HCT116 (cell line): ENCODE data around the gene OR51V1. TPM values are rescaled to one million over a fixed set of nuclear protein-coding genes. Genes with fewer than 3 reads are reported as not detected.

ENCODE experiments used
- ATAC-seq: fragments of 200-7000 bp; cut with Tn5 transposase; 2 replicates; pipeline ENCODE4 v1.9.1; 2020; ENCODE audit warnings: mild to moderate bottlenecking, moderate library complexity
- BruUV-seq: library from RNA; stranded (reverse); fragments of 400-500 nt; replicated peaks from 2 replicates; lab custom pipeline; 2021; lab: Mats Ljungman, UMichigan
- CTCF ChIA-PET: fragments of 300-600 bp; sonication (Branson Sonifier 250); formaldehyde crosslinking; loops from one replicate; lab custom pipeline; 2021; ENCODE audit warnings: antibody characterized with exemption; lab: Charles Lee
- POLR2A ChIA-PET: fragments of 300-600, 350-600 bp; sonication (Branson Sonifier 250); formaldehyde crosslinking; loops from one replicate; lab custom pipeline; 2021; ENCODE audit warnings: antibody characterized with exemption; lab: Charles Lee
- RAD21 ChIA-PET, 2 experiments: fragments of 300-600 bp; sonication (Branson Sonifier 250); formaldehyde crosslinking; loops; one replicate each; lab custom pipeline; 2023; ENCODE audit warnings: low total read pairs in 2 of 2; ENCODE audit not compliant: uncharacterized antibody in 2 of 2, unreplicated experiment in 2 of 2, low non-redundant PET in 1 of 2; lab: Charles Lee
- DNase-seq: peaks from one replicate; pipeline ENCODE4 v3.0.0-alpha.2; 2010; ENCODE audit warnings: low read depth, low spot score
- H2AFZ ChIP-seq: fragments of 200-600 bp; shearing (Covaris generic), sonication (generic); 2 replicates; pipeline ENCODE4 v1.6.1; 2017; ENCODE audit warnings: low read depth, mixed run types, mixed read lengths, antibody characterized with exemption, low read length; ENCODE audit not compliant: poor library complexity, severe bottlenecking
- H3K27ac ChIP-seq: 2 replicates; pipeline ENCODE4 v1.5.1; 2012; ENCODE audit warnings: low read depth, low read length
- H3K27me3 ChIP-seq: fragments of 200-600 bp; sonication (generic); 2 replicates; pipeline ENCODE4 v1.6.1; 2016; ENCODE audit warnings: mixed run types, low read length, mixed read lengths; ENCODE audit not compliant: insufficient read depth
- H3K36me3 ChIP-seq, 2 experiments: fragments of 200-500 bp in 1 of 2; fragments of 200-600 bp in 1 of 2; sonication (Bioruptor generic) in 1 of 2; sonication (generic) in 1 of 2; 2 replicates each; pipeline versions ENCODE4 v1.5.1 to v1.6.1; 2014 to 2016; ENCODE audit warnings: low read length in 2 of 2, inconsistent platforms in 1 of 2, mixed read lengths in 1 of 2, mixed run types in 1 of 2; ENCODE audit not compliant: insufficient read depth in 2 of 2, control insufficient read depth in 1 of 2
- H3K4me1 ChIP-seq, 2 experiments: fragments of 200-600 bp in 1 of 2; sonication (generic) in 1 of 2; 2 replicates each; pipeline versions ENCODE4 v1.5.1 to v1.6.1; 2012 to 2017; ENCODE audit warnings: low read length in 2 of 2, inconsistent platforms in 1 of 2, mild to moderate bottlenecking in 1 of 2, mixed read lengths in 1 of 2, mixed run types in 1 of 2, moderate library complexity in 1 of 2; ENCODE audit not compliant: insufficient read depth in 2 of 2, control insufficient read depth in 1 of 2
- H3K4me2 ChIP-seq: fragments of 200-600 bp; sonication (generic); 2 replicates; pipeline ENCODE4 v1.6.1; 2017; ENCODE audit warnings: mixed run types, low read length, mixed read lengths
- H3K4me3 ChIP-seq, 2 experiments: fragments of 200-600 bp in 1 of 2; sonication (generic) in 1 of 2; replicated peaks in 1 of 2; 2 replicates each; pipeline ENCODE4 v1.5.1; 2011 to 2016; ENCODE audit warnings: low read length in 2 of 2, control low read depth in 1 of 2, low read depth in 1 of 2, mild to moderate bottlenecking in 1 of 2, mixed read lengths in 1 of 2, mixed run types in 1 of 2
- H3K79me2 ChIP-seq: fragments of 200-600 bp; sonication (generic); 2 replicates; pipeline ENCODE4 v1.6.1; 2017; ENCODE audit warnings: mild to moderate bottlenecking, mixed run types, low read length, moderate library complexity, mixed read lengths; ENCODE audit not compliant: insufficient read depth
- H3K9ac ChIP-seq: fragments of 200-600 bp; sonication (generic); 2 replicates; pipeline ENCODE4 v1.6.1; 2016; ENCODE audit warnings: low read length, mixed read lengths
- H3K9me2 ChIP-seq: fragments of 200-600 bp; sonication (generic), shearing (Covaris generic); 2 replicates; pipeline ENCODE4 v1.6.1; 2017; ENCODE audit warnings: mixed run types, mild to moderate bottlenecking, moderate library complexity; ENCODE audit not compliant: insufficient read depth
- H3K9me3 ChIP-seq, 2 experiments: fragments of 200-500 bp in 1 of 2; fragments of 200-600 bp in 1 of 2; sonication (Bioruptor generic) in 1 of 2; sonication (generic) in 1 of 2; 2 replicates each; pipeline ENCODE4 v1.6.1; 2014 to 2017; ENCODE audit warnings: low read length in 2 of 2, mixed read lengths in 2 of 2, inconsistent platforms in 1 of 2, low read depth in 1 of 2, mild to moderate bottlenecking in 1 of 2, mixed run types in 1 of 2, moderate library complexity in 1 of 2; ENCODE audit not compliant: control insufficient read depth in 1 of 2, insufficient read depth in 1 of 2
- H4K20me1 ChIP-seq: fragments of 200-600 bp; sonication (generic), shearing (Covaris generic); 2 replicates; pipeline ENCODE4 v1.6.1; 2017; ENCODE audit warnings: mixed run types, mild to moderate bottlenecking, moderate library complexity; ENCODE audit not compliant: insufficient read depth
- CBX3 ChIP-seq: IDR thresholded peaks from 2 replicates; pipeline ENCODE4 v1.6.1; 2012; ENCODE audit warnings: low read depth
- CTCF ChIP-seq, 3 experiments: fragments of 200-600 bp in 1 of 3; sonication (generic) in 1 of 3; IDR thresholded peaks in 2 of 3; conservative IDR thresholded peaks in 1 of 3; 2 replicates each; pipeline ENCODE4 v1.5.1; 2012 to 2017; ENCODE audit warnings: low read depth in 2 of 3, low read length in 2 of 3, antibody characterized with exemption in 1 of 3, borderline replicate concordance in 1 of 3, control low read depth in 1 of 3, mild to moderate bottlenecking in 1 of 3, mixed read lengths in 1 of 3, mixed run types in 1 of 3, moderate library complexity in 1 of 3; ENCODE audit not compliant: insufficient read depth in 1 of 3
- ELF1 ChIP-seq: IDR thresholded peaks from 2 replicates; pipeline ENCODE4 v1.6.1; 2012; ENCODE audit warnings: low read depth, borderline replicate concordance
- EZH2phosphoT487 ChIP-seq: fragments of 200-600 bp; IDR thresholded peaks from 2 replicates; pipeline ENCODE4 v1.6.1; 2018; ENCODE audit warnings: antibody characterized with exemption, borderline replicate concordance
- FOSL1 ChIP-seq: IDR thresholded peaks from 2 replicates; pipeline ENCODE4 v1.6.1; 2012; ENCODE audit warnings: low read depth
- MAX ChIP-seq: IDR thresholded peaks from 2 replicates; pipeline ENCODE4 v1.6.1; 2012
- POLR2A ChIP-seq: IDR thresholded peaks from 2 replicates; pipeline ENCODE4 v1.7.0; 2011; ENCODE audit warnings: borderline replicate concordance; ENCODE audit not compliant: insufficient read depth, insufficient read length; ENCODE audit errors: extremely low read depth
- POLR2AphosphoS5 ChIP-seq: IDR thresholded peaks from 2 replicates; pipeline ENCODE4 v1.6.1; 2011; ENCODE audit warnings: mild to moderate bottlenecking, low read depth, low read length, moderate library complexity
- SP1 ChIP-seq: IDR thresholded peaks from 2 replicates; pipeline ENCODE4 v1.6.1; 2012; ENCODE audit warnings: low read depth
- SRF ChIP-seq: IDR thresholded peaks from 2 replicates; pipeline ENCODE4 v1.6.1; 2012; ENCODE audit warnings: low read depth
- TCF7L2 ChIP-seq: IDR thresholded peaks from 2 replicates; pipeline ENCODE4 v1.7.0; 2011; ENCODE audit warnings: borderline replicate concordance, inconsistent platforms; ENCODE audit not compliant: insufficient read depth, insufficient read length; ENCODE audit errors: extremely low read depth
- ZFX ChIP-seq: fragments of 450-650 bp; IDR thresholded peaks from 2 replicates; pipeline ENCODE4 v1.6.1; 2017
- intact Hi-C: fragments of 100-400 bp; cut with micrococcal nuclease; formaldehyde crosslinking; loops from 2 replicates; pipeline ENCODE4 v1.10.0; 2022
- total RNA-seq: library from RNA; stranded (reverse); gene quantifications from one replicate; pipeline ENCODE4 v1.2.1, GENCODE V29; 2021; ENCODE audit not compliant: unreplicated experiment

Gene OR51V1
- total RNA-seq, 1 experiment from 2014 or later: not detected

GRCh38 chr11:5242933-5243815 lies 42.7 kb upstream of the OR51V1 start:
- no peak for TF ChIP-seq ELF1
- TF ChIP-seq EZH2phosphoT487: no peak
- TF ChIP-seq TCF7L2: no peak
- no peak for TF ChIP-seq CBX3
- TF ChIP-seq ZFX: no peak
- no peak for TF ChIP-seq POLR2A
- TF ChIP-seq SRF: no peak
- no peak for TF ChIP-seq CTCF (IDR thresholded peaks at IDR 0.05 in 2 of 3, conservative IDR thresholded peaks at IDR 0.05 in 1 of 3; ENCODE audit: borderline replicate concordance in 1 of 3, insufficient read depth in 1 of 3, low read depth in 2 of 3, low read length in 2 of 3)
- TF ChIP-seq SP1: no peak
- TF ChIP-seq MAX: no peak
- no peak for TF ChIP-seq FOSL1
- no peak for TF ChIP-seq POLR2AphosphoS5
- TF ChIP-seq, all 23 proteins: peak for 0
- Histone ChIP-seq H2AFZ (no peak overlapping the region), H3K27ac (no peak overlapping the region), H3K9me3 (no peaks in the 10 kb centered on the region), H3K9me2 (no peaks in the 10 kb centered on the region), H3K79me2 (no peaks in the 10 kb centered on the region), H3K4me2 (no peak overlapping the region), H3K4me1 (no peaks in the 10 kb centered on the region), H3K4me3 (no peak overlapping the region), H3K9ac (no peak overlapping the region), H4K20me1 (no peaks in the 10 kb centered on the region), H3K27me3 (peaks cover 87% of the 10 kb centered on the region), H3K36me3 (no peaks in the 10 kb centered on the region)
- BruUV-seq: no TSS peak
- ChIA-PET CTCF (no interaction called here), POLR2A (no interaction called here), RAD21 (no interaction called here)
- ATAC-seq: no peak
- intact Hi-C loops: no loop called here
- no peak for DNase-seq
